H1 (cell line): Measurements from ENCODE around the gene MAGI2. TPM values are rescaled to one million over a fixed set of nuclear protein-coding genes. Genes with fewer than 3 reads are reported as not detected.

ENCODE experiments used
- CTCF ChIA-PET: fragments of 300-600 bp; sonication (Branson Sonifier 250); formaldehyde crosslinking; loops from one replicate; lab custom pipeline; 2021; ENCODE audit not compliant: partially characterized antibody; lab: Charles Lee
- POLR2A ChIA-PET: fragments of 300-600 bp; sonication (Branson Sonifier 250); formaldehyde crosslinking; loops from one replicate; lab custom pipeline; 2021; ENCODE audit warnings: inconsistent platforms; ENCODE audit not compliant: partially characterized antibody; lab: Charles Lee
- DNase-seq, 2 experiments: peaks; one replicate each; pipeline versions ENCODE4 v3.0.0 to v3.0.0-alpha.2; 2010 to 2022; ENCODE audit warnings: low spot score in 2 of 2, low read depth in 1 of 2, mixed read lengths in 1 of 2
- FAIRE-seq: peaks from 2 replicates; lab custom pipeline; 2011; peaks lifted over from hg19 to GRCh38; lab: Jason Lieb, UNC
- H2AFZ ChIP-seq: 2 replicates; pipeline ENCODE4 v1.8.1; 2012; ENCODE audit warnings: low read length, inconsistent platforms
- H2AK5ac ChIP-seq: 2 replicates; pipeline ENCODE4 v1.6.1; 2013; ENCODE audit warnings: low read depth, low read length
- H2BK120ac ChIP-seq: replicated peaks from 2 replicates; pipeline ENCODE3; 2013; ENCODE audit warnings: low read depth, low read length, inconsistent platforms
- H2BK12ac ChIP-seq: 2 replicates; pipeline ENCODE4 v1.6.1; 2013; ENCODE audit warnings: low read depth, low read length
- H2BK15ac ChIP-seq: 2 replicates; pipeline ENCODE4 v1.6.1; 2013; ENCODE audit warnings: low read length
- H2BK20ac ChIP-seq: 2 replicates; pipeline ENCODE4 v1.6.1; 2013; ENCODE audit warnings: low read length
- H2BK5ac ChIP-seq: 2 replicates; pipeline ENCODE4 v1.6.1; 2013; ENCODE audit warnings: low read depth, low read length
- H3K14ac ChIP-seq: 2 replicates; pipeline ENCODE4 v1.6.1; 2013; ENCODE audit warnings: inconsistent platforms; ENCODE audit not compliant: insufficient read length
- H3K18ac ChIP-seq: 2 replicates; pipeline ENCODE4 v1.6.1; 2013; ENCODE audit warnings: low read length; ENCODE audit errors: extremely low read depth
- H3K23ac ChIP-seq: 2 replicates; pipeline ENCODE4 v1.6.1; 2013; ENCODE audit warnings: inconsistent platforms; ENCODE audit not compliant: insufficient read length
- H3K23me2 ChIP-seq: 2 replicates; pipeline ENCODE4 v1.6.1; 2013; ENCODE audit warnings: low read depth, low read length
- H3K27ac ChIP-seq: 2 replicates; pipeline ENCODE4 v1.6.1; 2011; ENCODE audit warnings: low read depth, low read length, inconsistent platforms
- H3K27me3 ChIP-seq, 4 experiments: replicated peaks in 1 of 4; 1 replicate in 1 of 4; 2 replicates in 3 of 4; pipeline versions ENCODE4 v1.6.1 to v1.8.1; 2011 to 2013; ENCODE audit warnings: low read length in 3 of 4, mild to moderate bottlenecking in 3 of 4, inconsistent platforms in 2 of 4, mixed read lengths in 2 of 4, moderate library complexity in 1 of 4; ENCODE audit not compliant: control insufficient read depth in 3 of 4, insufficient read depth in 3 of 4; ENCODE audit errors: extremely low read depth in 1 of 4
- H3K36me3 ChIP-seq, 4 experiments: 2 replicates each; pipeline versions ENCODE4 v1.6.1 to v1.8.1; 2011 to 2013; ENCODE audit warnings: mild to moderate bottlenecking in 4 of 4, low read length in 3 of 4, moderate library complexity in 2 of 4, control low read depth in 1 of 4, inconsistent platforms in 1 of 4; ENCODE audit not compliant: insufficient read depth in 4 of 4, control insufficient read depth in 2 of 4
- H3K4ac ChIP-seq: replicated peaks from 2 replicates; pipeline ENCODE3; 2013; ENCODE audit warnings: low read length, low read depth, mixed read lengths, inconsistent platforms; ENCODE audit not compliant: insufficient read length
- H3K4me1 ChIP-seq, 4 experiments: replicated peaks in 1 of 4; 1 replicate in 1 of 4; 2 replicates in 3 of 4; pipeline versions ENCODE4 v1.6.1 to v1.8.1; 2011 to 2013; ENCODE audit warnings: low read length in 3 of 4, inconsistent platforms in 2 of 4, mixed read lengths in 1 of 4; ENCODE audit not compliant: insufficient read depth in 4 of 4, control insufficient read depth in 3 of 4
- H3K4me2 ChIP-seq, 2 experiments: 2 replicates each; pipeline versions ENCODE4 v1.6.1 to v1.8.1; 2011 to 2013; ENCODE audit warnings: low read depth in 2 of 2, low read length in 2 of 2, control low read depth in 1 of 2, inconsistent platforms in 1 of 2, mild to moderate bottlenecking in 1 of 2; ENCODE audit not compliant: insufficient read depth in 1 of 2
- H3K4me3 ChIP-seq, 4 experiments: fragments of 200-600, 300-600 bp in 1 of 4; sonication (generic), shearing (Covaris generic), sonication (Bioruptor Twin) in 1 of 4; 2 replicates each; pipeline versions ENCODE4 v1.5.1 to v1.8.1; 2011 to 2016; ENCODE audit warnings: low read length in 4 of 4, low read depth in 3 of 4, control low read depth in 2 of 4, inconsistent platforms in 2 of 4, mild to moderate bottlenecking in 2 of 4, mixed read lengths in 1 of 4, moderate library complexity in 1 of 4; ENCODE audit not compliant: insufficient read depth in 2 of 4; ENCODE audit errors: extremely low read depth in 1 of 4
- H3K56ac ChIP-seq: replicated peaks from 2 replicates; pipeline ENCODE3; 2013; ENCODE audit warnings: low read depth, mild to moderate bottlenecking, mixed read lengths, low read length, inconsistent platforms; ENCODE audit not compliant: insufficient read length
- H3K79me1 ChIP-seq: 2 replicates; pipeline ENCODE4 v1.6.1; 2013; ENCODE audit warnings: low read depth, low read length, control low read depth
- H3K79me2 ChIP-seq, 2 experiments: 2 replicates each; pipeline versions ENCODE4 v1.6.1 to v1.8.1; 2012 to 2013; ENCODE audit warnings: low read length in 2 of 2, mild to moderate bottlenecking in 2 of 2, inconsistent platforms in 1 of 2; ENCODE audit not compliant: insufficient read depth in 2 of 2, control insufficient read depth in 1 of 2
- H3K9ac ChIP-seq, 4 experiments: replicated peaks in 1 of 4; 1 replicate in 1 of 4; 2 replicates in 3 of 4; pipeline versions ENCODE4 v1.6.1 to v1.8.1; 2011 to 2013; ENCODE audit warnings: low read depth in 3 of 4, low read length in 3 of 4, control low read depth in 2 of 4, mild to moderate bottlenecking in 2 of 4, moderate library complexity in 2 of 4, inconsistent platforms in 1 of 4; ENCODE audit errors: extremely low read depth in 1 of 4
- H3K9me3 ChIP-seq, 2 experiments: 2 replicates each; pipeline versions ENCODE4 v1.6.1 to v1.8.1; 2012 to 2013; ENCODE audit warnings: mild to moderate bottlenecking in 2 of 2, moderate library complexity in 2 of 2, control low read depth in 1 of 2, inconsistent platforms in 1 of 2, low read depth in 1 of 2, low read length in 1 of 2, mixed read lengths in 1 of 2; ENCODE audit not compliant: insufficient read depth in 2 of 2
- H4K20me1 ChIP-seq, 2 experiments: replicated peaks in 1 of 2; 2 replicates each; pipeline versions ENCODE3 to v1.8.1; 2011 to 2013; ENCODE audit warnings: inconsistent platforms in 2 of 2, low read length in 2 of 2, mild to moderate bottlenecking in 1 of 2; ENCODE audit not compliant: insufficient read depth in 2 of 2, control insufficient read depth in 1 of 2
- H4K5ac ChIP-seq: 2 replicates; pipeline ENCODE4 v1.6.1; 2013; ENCODE audit warnings: low read length, low read depth, mixed read lengths, inconsistent platforms; ENCODE audit not compliant: insufficient read length
- H4K8ac ChIP-seq: 2 replicates; pipeline ENCODE4 v1.8.0; 2013; ENCODE audit warnings: mild to moderate bottlenecking, moderate library complexity, low read length, inconsistent platforms; ENCODE audit not compliant: insufficient read depth; ENCODE audit errors: extremely low read depth
- H4K91ac ChIP-seq: replicated peaks from 2 replicates; pipeline ENCODE3; 2013; ENCODE audit warnings: low read length, mixed read lengths, inconsistent platforms; ENCODE audit not compliant: insufficient read length
- EZH2 ChIP-seq: fragments of 200-600 bp; sonication (generic); IDR thresholded peaks from 2 replicates; pipeline ENCODE4 v1.7.1; 2012; ENCODE audit warnings: low read depth, mild to moderate bottlenecking, moderate library complexity, low read length, inconsistent platforms; ENCODE audit not compliant: severe bottlenecking
- RAD21 ChIP-seq, 2 experiments: IDR thresholded peaks in 1 of 2; conservative IDR thresholded peaks in 1 of 2; 2 replicates each; pipeline ENCODE4 v1.6.1; 2011; ENCODE audit warnings: low read depth in 2 of 2, low read length in 2 of 2, improper control_type of control experiment in 1 of 2, inconsistent platforms in 1 of 2, mild to moderate bottlenecking in 1 of 2, moderate library complexity in 1 of 2
- RNF2 ChIP-seq: fragments of 200-900, 300-1000 bp; sonication (generic); IDR thresholded peaks from 2 replicates; pipeline ENCODE4 v1.7.1; 2016; ENCODE audit warnings: borderline replicate concordance, low read depth, mild to moderate bottlenecking, antibody characterized with exemption, low read length; ENCODE audit not compliant: poor library complexity, severe bottlenecking; ENCODE audit errors: missing control alignments
- SP4 ChIP-seq: IDR thresholded peaks from 2 replicates; pipeline ENCODE4 v1.6.1; 2012; ENCODE audit warnings: low read length, inconsistent platforms
- YY1 ChIP-seq: IDR thresholded peaks from 2 replicates; pipeline ENCODE4 v1.6.1; 2011; ENCODE audit warnings: low read depth, mild to moderate bottlenecking, low read length
- WGBS, 2 experiments: shearing (Covaris generic) in 1 of 2; methylation state at CpG; one replicate each; pipeline versions ENCODE4 v1.1.6 to v1.1.7; 2013 to 2015; ENCODE audit warnings: low lambda C conversion rate in 2 of 2, mixed read lengths in 2 of 2, inconsistent platforms in 1 of 2, low coverage in 1 of 2, missing lambda C conversion rate in 1 of 2; ENCODE audit not compliant: insufficient replicate concordance in 2 of 2, insufficient coverage in 1 of 2, insufficient read length in 1 of 2; ENCODE audit errors: extremely low coverage in 1 of 2, missing lambda C conversion rate in 1 of 2; 5-methylcytosine and 5-hydroxymethylcytosine counted together
- polyA plus RNA-seq, 7 experiments: library from polyadenylated mRNA; depleted of rRNA in 3 of 7; stranded (reverse) in 5 of 7; unstranded in 2 of 7; fragments of >200 nt in 5 of 7; fragments of 200-250 nt in 2 of 7; gene quantifications; 1 replicate in 5 of 7; 2 replicates in 1 of 7; 4 replicates in 1 of 7; pipeline versions ENCODE4 v1.2.1 to v1.2.3, GENCODE V29; 2011 to 2013; ENCODE audit warnings: missing spikeins in 2 of 7, mixed read lengths in 2 of 7
- total RNA-seq: library from RNA; stranded (reverse); fragmentation: NEBNext Ultra II Directional; extraction: Animal tissue kit (Norgen Biotek cat#: 25700); gene quantifications from 2 replicates; pipeline ENCODE4 v1.2.1, GENCODE V29; 2021
- TF ChIP-seq, protein P1 (sequence below): IDR thresholded peaks from 2 replicates; pipeline ENCODE4 v1.6.1; 2012; ENCODE audit warnings: inconsistent platforms
- TF ChIP-seq, protein P2 (sequence below): IDR thresholded peaks from 2 replicates; pipeline ENCODE4 v1.6.1; 2012; ENCODE audit warnings: low read length, inconsistent platforms

MAGI2 gene
- total and polyA plus RNA-seq, 2 of the 8 experiments (the other 6 are each of a cell fraction or from before 2014, with no cell fraction given): 6.0 to 27.3 TPM

DNA sequence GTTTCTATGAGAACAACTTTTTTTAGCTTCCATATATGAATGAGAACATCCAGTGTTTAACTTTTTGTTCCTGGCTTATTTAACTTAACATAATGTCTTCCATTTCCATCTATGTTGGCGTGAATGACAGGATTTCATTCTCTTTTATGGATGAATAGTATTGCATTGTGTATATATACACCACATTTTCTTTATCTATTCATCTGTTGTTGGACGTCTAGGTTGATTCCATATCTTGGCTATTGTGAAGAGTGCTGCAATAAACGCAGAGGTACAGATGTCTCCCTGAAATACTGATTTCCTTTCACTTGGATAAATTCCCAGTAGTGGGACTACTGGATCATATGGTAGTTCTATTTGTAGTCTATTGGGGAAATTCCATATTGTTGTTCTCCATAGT, 44.3 kb upstream of the MAGI2 start:
- POLR2A ChIA-PET: no interaction called here
- H3K27ac ChIP-seq: no peak overlapping the region
- TF ChIP-seq YY1 (no peak), RAD21 (IDR thresholded peaks at IDR 0.05 in 1 of 2, conservative IDR thresholded peaks at IDR 0.05 in 1 of 2; ENCODE audit: low read depth in 2 of 2, low read length in 2 of 2) (no peak), SP4 (no peak), EZH2 (no peak), RNF2 (no peak)
- TF ChIP-seq, protein P1, sequence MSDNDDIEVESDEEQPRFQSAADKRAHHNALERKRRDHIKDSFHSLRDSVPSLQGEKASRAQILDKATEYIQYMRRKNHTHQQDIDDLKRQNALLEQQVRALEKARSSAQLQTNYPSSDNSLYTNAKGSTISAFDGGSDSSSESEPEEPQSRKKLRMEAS: no peak
- TF ChIP-seq, protein P2, sequence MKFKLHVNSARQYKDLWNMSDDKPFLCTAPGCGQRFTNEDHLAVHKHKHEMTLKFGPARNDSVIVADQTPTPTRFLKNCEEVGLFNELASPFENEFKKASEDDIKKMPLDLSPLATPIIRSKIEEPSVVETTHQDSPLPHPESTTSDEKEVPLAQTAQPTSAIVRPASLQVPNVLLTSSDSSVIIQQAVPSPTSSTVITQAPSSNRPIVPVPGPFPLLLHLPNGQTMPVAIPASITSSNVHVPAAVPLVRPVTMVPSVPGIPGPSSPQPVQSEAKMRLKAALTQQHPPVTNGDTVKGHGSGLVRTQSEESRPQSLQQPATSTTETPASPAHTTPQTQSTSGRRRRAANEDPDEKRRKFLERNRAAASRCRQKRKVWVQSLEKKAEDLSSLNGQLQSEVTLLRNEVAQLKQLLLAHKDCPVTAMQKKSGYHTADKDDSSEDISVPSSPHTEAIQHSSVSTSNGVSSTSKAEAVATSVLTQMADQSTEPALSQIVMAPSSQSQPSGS: no peak

More for the DNA sequence above, 44.3 kb upstream of the MAGI2 start:
- no peak overlapping the region for H2BK15ac ChIP-seq
- H4K91ac ChIP-seq: no peak overlapping the region
- no peak overlapping the region for H4K5ac ChIP-seq
- no peak overlapping the region for H2AK5ac ChIP-seq
- no peak overlapping the region for H3K9ac ChIP-seq
- no peak overlapping the region for H3K23ac ChIP-seq
- H3K56ac ChIP-seq: no peak overlapping the region
- H3K23me2 ChIP-seq: no peaks in the 10 kb centered on the region
- no peak overlapping the region for H3K4ac ChIP-seq
- 86% methylated on average over 3 of the region's 3 CpGs; no CpG with 5 or more reads in 1 of the 2 experiments for whole genome bisulfite sequencing, 2 experiments
- H3K4me2 ChIP-seq: no peak overlapping the region
- H2BK120ac ChIP-seq: no peak overlapping the region
- no peaks in the 10 kb centered on the region for H3K36me3 ChIP-seq
- H3K79me2 ChIP-seq: no peaks in the 10 kb centered on the region
- no peak overlapping the region for H2BK20ac ChIP-seq
- H3K4me1 ChIP-seq: no peaks in the 10 kb centered on the region
- FAIRE-seq (no peak), DNase-seq (no peak)
- H3K4me3 ChIP-seq: no peak overlapping the region
- H4K8ac ChIP-seq: no peak overlapping the region
- no peak overlapping the region for H2BK12ac ChIP-seq
- H3K79me1 ChIP-seq: no peaks in the 10 kb centered on the region
- H3K14ac ChIP-seq: no peak overlapping the region
- H2AFZ ChIP-seq: no peak overlapping the region
- H2BK5ac ChIP-seq: no peak overlapping the region
- no peaks in the 10 kb centered on the region for H4K20me1 ChIP-seq
- H3K27me3 ChIP-seq: no peaks in the 10 kb centered on the region
- no peaks in the 10 kb centered on the region for H3K9me3 ChIP-seq
- CTCF ChIA-PET: no interaction called here
- no peak overlapping the region for H3K18ac ChIP-seq
